ENCODE data around the gene HEYL. TPM values are rescaled to one million over a fixed set of nuclear protein-coding genes. Genes with fewer than 3 reads are reported as not detected.

HEYL gene
- total RNA-seq, 1 experiment from 2014 or later, result 8.8 TPM

DNA sequence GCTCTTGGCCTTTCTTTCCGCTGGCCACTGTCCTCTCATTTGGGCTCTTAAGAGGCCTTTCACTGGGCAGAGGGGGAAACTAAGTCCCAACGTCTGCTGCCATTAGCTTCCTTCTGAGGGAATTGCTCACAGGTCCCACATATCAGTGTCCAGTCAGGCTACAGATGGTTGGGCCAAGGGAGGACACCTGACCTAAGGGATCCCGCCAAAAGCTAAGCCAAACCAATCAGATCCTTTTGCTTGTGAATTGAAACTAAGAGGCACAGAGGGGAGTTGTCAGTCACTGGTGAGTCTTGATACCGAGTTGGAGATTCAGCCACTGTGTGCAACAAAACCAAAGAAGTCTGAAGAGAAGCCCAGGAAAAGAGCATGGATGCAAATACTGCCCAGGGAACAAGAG lies 38.2 kb upstream of the HEYL start:
- BruUV-seq (replicated peaks), result no TSS peak

More for the DNA sequence above, 38.2 kb upstream of the HEYL start:
- Histone ChIP-seq H3K4me1 (ENCODE audit: control insufficient read depth in 1 of 2, insufficient read depth in 2 of 2, low read length in 2 of 2) (peaks cover 0 to 9% of the 10 kb centered on the region in 2 experiments; a peak in 1 of 4 replicates), H3K9me2 (ENCODE audit: insufficient read depth) (no peaks in the 10 kb centered on the region), H3K9me3 (ENCODE audit: control insufficient read depth in 1 of 2, insufficient read depth in 1 of 2, low read depth in 1 of 2, low read length in 2 of 2) (no peaks in the 10 kb centered on the region), H3K4me3 (replicated peaks in 1 of 2; ENCODE audit: low read depth in 1 of 2, low read length in 2 of 2) (no peak overlapping the region), H3K36me3 (ENCODE audit: control insufficient read depth in 1 of 2, insufficient read depth in 2 of 2, low read length in 2 of 2) (no peaks in the 10 kb centered on the region), H3K4me2 (ENCODE audit: low read length) (no peak overlapping the region), H3K9ac (ENCODE audit: low read length) (no peak overlapping the region), H4K20me1 (ENCODE audit: insufficient read depth) (no peaks in the 10 kb centered on the region), H3K27me3 (ENCODE audit: insufficient read depth, low read length) (no peaks in the 10 kb centered on the region), H3K27ac (ENCODE audit: low read depth, low read length) (no peak overlapping the region), H2AFZ (ENCODE audit: low read depth, low read length, poor library complexity, severe bottlenecking) (no peak overlapping the region), H3K79me2 (ENCODE audit: insufficient read depth, low read length) (no peaks in the 10 kb centered on the region)
- intact Hi-C loops (cut with micrococcal nuclease), result no loop called here
- DNase-seq (ENCODE audit: low read depth, low spot score) (no peak), ATAC-seq (no peak)
- ChIA-PET CTCF (no interaction called here), POLR2A (no interaction called here), RAD21 (ENCODE audit: low non-redundant PET in 1 of 2, low total read pairs in 2 of 2, uncharacterized antibody in 2 of 2, unreplicated experiment in 2 of 2) (no interaction called here)
- no peak for TF ChIP-seq FOSL1 (IDR thresholded peaks at IDR 0.05; ENCODE audit: low read depth)
- TF ChIP-seq, protein P1, sequence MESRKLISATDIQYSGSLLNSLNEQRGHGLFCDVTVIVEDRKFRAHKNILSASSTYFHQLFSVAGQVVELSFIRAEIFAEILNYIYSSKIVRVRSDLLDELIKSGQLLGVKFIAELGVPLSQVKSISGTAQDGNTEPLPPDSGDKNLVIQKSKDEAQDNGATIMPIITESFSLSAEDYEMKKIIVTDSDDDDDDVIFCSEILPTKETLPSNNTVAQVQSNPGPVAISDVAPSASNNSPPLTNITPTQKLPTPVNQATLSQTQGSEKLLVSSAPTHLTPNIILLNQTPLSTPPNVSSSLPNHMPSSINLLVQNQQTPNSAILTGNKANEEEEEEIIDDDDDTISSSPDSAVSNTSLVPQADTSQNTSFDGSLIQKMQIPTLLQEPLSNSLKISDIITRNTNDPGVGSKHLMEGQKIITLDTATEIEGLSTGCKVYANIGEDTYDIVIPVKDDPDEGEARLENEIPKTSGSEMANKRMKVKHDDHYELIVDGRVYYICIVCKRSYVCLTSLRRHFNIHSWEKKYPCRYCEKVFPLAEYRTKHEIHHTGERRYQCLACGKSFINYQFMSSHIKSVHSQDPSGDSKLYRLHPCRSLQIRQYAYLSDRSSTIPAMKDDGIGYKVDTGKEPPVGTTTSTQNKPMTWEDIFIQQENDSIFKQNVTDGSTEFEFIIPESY (IDR thresholded peaks at IDR 0.05; ENCODE audit: extremely low read depth, insufficient replicate concordance, low read length), result no peak
- TF ChIP-seq SP1 (IDR thresholded peaks at IDR 0.05; ENCODE audit: low read depth), result no peak
- no peak for TF ChIP-seq YY1 (IDR thresholded peaks at IDR 0.05; ENCODE audit: extremely low read depth, insufficient replicate concordance, low read depth, low read length)
- TF ChIP-seq SIN3A (IDR thresholded peaks at IDR 0.05; ENCODE audit: low read depth), result no peak
- no peak for TF ChIP-seq ZNF274 (IDR thresholded peaks at IDR 0.05; ENCODE audit: low read depth, low read length)
- TF ChIP-seq, protein P2, sequence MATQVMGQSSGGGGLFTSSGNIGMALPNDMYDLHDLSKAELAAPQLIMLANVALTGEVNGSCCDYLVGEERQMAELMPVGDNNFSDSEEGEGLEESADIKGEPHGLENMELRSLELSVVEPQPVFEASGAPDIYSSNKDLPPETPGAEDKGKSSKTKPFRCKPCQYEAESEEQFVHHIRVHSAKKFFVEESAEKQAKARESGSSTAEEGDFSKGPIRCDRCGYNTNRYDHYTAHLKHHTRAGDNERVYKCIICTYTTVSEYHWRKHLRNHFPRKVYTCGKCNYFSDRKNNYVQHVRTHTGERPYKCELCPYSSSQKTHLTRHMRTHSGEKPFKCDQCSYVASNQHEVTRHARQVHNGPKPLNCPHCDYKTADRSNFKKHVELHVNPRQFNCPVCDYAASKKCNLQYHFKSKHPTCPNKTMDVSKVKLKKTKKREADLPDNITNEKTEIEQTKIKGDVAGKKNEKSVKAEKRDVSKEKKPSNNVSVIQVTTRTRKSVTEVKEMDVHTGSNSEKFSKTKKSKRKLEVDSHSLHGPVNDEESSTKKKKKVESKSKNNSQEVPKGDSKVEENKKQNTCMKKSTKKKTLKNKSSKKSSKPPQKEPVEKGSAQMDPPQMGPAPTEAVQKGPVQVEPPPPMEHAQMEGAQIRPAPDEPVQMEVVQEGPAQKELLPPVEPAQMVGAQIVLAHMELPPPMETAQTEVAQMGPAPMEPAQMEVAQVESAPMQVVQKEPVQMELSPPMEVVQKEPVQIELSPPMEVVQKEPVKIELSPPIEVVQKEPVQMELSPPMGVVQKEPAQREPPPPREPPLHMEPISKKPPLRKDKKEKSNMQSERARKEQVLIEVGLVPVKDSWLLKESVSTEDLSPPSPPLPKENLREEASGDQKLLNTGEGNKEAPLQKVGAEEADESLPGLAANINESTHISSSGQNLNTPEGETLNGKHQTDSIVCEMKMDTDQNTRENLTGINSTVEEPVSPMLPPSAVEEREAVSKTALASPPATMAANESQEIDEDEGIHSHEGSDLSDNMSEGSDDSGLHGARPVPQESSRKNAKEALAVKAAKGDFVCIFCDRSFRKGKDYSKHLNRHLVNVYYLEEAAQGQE (IDR thresholded peaks at IDR 0.05; ENCODE audit: low read depth), result no peak
- no peak for TF ChIP-seq POLR2AphosphoS5 (IDR thresholded peaks at IDR 0.05; ENCODE audit: low read depth, low read length)
- TF ChIP-seq CEBPB (IDR thresholded peaks at IDR 0.05; ENCODE audit: low read depth), result no peak
- no peak for TF ChIP-seq EGR1 (IDR thresholded peaks at IDR 0.05; ENCODE audit: low read depth)
- TF ChIP-seq ZFX (IDR thresholded peaks at IDR 0.05), result no peak
- TF ChIP-seq TCF7L2 (IDR thresholded peaks at IDR 0.05; ENCODE audit: borderline replicate concordance, extremely low read depth, insufficient read depth, insufficient read length), result no peak
- TF ChIP-seq, protein P3, sequence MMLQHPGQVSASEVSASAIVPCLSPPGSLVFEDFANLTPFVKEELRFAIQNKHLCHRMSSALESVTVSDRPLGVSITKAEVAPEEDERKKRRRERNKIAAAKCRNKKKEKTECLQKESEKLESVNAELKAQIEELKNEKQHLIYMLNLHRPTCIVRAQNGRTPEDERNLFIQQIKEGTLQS (IDR thresholded peaks at IDR 0.05), result no peak
- TF ChIP-seq RAD21 (IDR thresholded peaks at IDR 0.05; ENCODE audit: low read depth), result no peak
- TF ChIP-seq POLR2A (IDR thresholded peaks at IDR 0.05; ENCODE audit: borderline replicate concordance, extremely low read depth, insufficient read depth, insufficient read length), result no peak
- TF ChIP-seq SRF (IDR thresholded peaks at IDR 0.05; ENCODE audit: low read depth), result no peak
- no peak for TF ChIP-seq EZH2 (IDR thresholded peaks at IDR 0.05)
- TF ChIP-seq, protein P4, sequence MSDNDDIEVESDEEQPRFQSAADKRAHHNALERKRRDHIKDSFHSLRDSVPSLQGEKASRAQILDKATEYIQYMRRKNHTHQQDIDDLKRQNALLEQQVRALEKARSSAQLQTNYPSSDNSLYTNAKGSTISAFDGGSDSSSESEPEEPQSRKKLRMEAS (IDR thresholded peaks at IDR 0.05), result no peak

All from HCT116 (cell line).